Colonic mucosa (tissue), 4 donors: ENCODE results near the gene MIEF2. TPM values are rescaled to one million over a fixed set of nuclear protein-coding genes. Genes with fewer than 3 reads are reported as not detected.

ENCODE experiments used
- DNase-seq: peaks from one replicate; pipeline ENCODE4 v3.0.0-alpha.2; 2020
- H3K27ac ChIP-seq: fragments of 200-600 bp; one replicate; pipeline ENCODE4 v1.8.0; 2021
- H3K27me3 ChIP-seq: fragments of 200-600 bp; one replicate; pipeline ENCODE4 v1.8.0; 2021
- H3K36me3 ChIP-seq: fragments of 200-600 bp; one replicate; pipeline ENCODE4 v1.8.0; 2021
- H3K4me1 ChIP-seq: fragments of 200-600 bp; one replicate; pipeline ENCODE4 v1.8.0; 2021; ENCODE audit warnings: mild to moderate bottlenecking
- H3K4me3 ChIP-seq: fragments of 200-600 bp; one replicate; pipeline ENCODE4 v1.8.0; 2021
- H3K9ac ChIP-seq, 2 donors: one replicate each; pipeline ENCODE4 v1.7.0; 2013; ENCODE audit warnings: control low read depth in 2 of 2, low read depth in 2 of 2, low read length in 2 of 2
- H3K9me3 ChIP-seq: fragments of 200-600 bp; one replicate; pipeline ENCODE4 v1.8.0; 2021
- CTCF ChIP-seq: fragments of 200-600 bp; IDR thresholded peaks from one replicate; pipeline ENCODE4 v1.8.0; 2022; ENCODE audit warnings: antibody characterized with exemption, mild to moderate bottlenecking
- intact Hi-C: fragments of 100-400 bp; cut with DNase I; formaldehyde crosslinking; loops from one replicate; pipeline ENCODE4 v1.14.1; 2022
- total RNA-seq, 2 donors: library from RNA; stranded (reverse); fragmentation: NEBNext Ultra II Directional in 1 of 2; extraction: Animal tissue kit (Norgen Biotek cat#: 25700) in 1 of 2; gene quantifications; one replicate each; pipeline ENCODE4 v1.2.1, GENCODE V29; 2021
- donor health status: healthy.
- donor health status: DM: no; HTN: no; CAD: no.
- donor health status: DM: no; HTN: no; CAD: no.

MIEF2 gene
- total RNA-seq, 2 donors from 2014 or later, result 13.2 to 15.3 TPM

DNA sequence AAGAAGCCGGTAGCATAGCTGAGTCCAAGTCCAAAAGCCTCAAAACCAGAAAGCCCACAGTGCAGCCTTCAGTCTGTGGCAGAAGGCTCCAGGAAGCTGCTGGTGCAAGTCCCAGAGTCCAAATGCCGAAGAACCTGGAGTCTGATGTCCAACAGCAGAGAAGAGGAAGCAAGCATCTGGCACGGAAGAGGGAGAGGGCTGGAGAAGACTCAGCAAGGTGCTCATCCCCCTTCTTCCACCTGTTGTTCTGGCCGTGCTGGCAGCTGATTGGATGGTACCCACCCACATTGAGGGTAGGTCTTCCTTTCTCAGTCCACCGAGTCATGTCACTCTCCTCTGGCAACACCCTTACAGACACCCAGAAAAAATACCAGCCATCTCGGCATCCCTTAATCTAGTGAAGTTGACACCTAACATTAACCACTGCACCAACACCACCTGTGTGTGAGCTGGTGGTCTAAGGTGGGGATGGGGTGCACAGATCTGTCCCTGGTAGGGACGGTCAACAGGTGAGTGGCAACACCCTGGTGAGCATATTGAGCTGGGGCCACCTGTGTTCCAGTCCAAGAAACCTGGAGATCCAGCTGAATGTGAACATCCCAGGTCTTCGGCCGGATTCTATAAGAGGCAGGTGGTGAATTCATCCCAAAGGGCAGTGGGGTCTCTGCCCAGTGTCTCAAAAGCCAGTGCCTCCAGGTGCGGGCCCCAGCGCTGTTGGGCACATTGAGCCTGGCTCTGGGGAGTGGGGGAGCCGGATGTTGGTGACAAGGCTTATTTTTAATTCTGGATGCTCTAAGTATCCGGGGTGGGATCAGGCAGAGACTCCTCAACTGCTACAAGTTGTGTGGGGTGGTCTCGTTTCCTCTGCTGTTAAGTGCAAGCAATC lies 9.8 kb downstream of the MIEF2 start:
- Histone ChIP-seq H3K27ac (no peak overlapping the region), H3K9me3 (no peaks in the 10 kb centered on the region), H3K4me1 (no peaks in the 10 kb centered on the region), H3K27me3 (no peaks in the 10 kb centered on the region), H3K9ac (no peak overlapping the region), H3K36me3 (no peaks in the 10 kb centered on the region), H3K4me3 (no peak overlapping the region)
- intact Hi-C loops, result no loop called here
- no peak for TF ChIP-seq CTCF
- no peak for DNase-seq

GRCh38 chr17:18277076-18277475 lies 16.6 kb downstream of the MIEF2 start:
- TF ChIP-seq CTCF, result no peak
- Histone ChIP-seq H3K4me1 (no peaks in the 10 kb centered on the region), H3K4me3 (no peak overlapping the region), H3K27me3 (no peaks in the 10 kb centered on the region), H3K27ac (no peak overlapping the region), H3K9ac (no peak overlapping the region), H3K9me3 (no peaks in the 10 kb centered on the region), H3K36me3 (no peaks in the 10 kb centered on the region)
- intact Hi-C loops, result no loop called here
- no peak for DNase-seq

DNA sequence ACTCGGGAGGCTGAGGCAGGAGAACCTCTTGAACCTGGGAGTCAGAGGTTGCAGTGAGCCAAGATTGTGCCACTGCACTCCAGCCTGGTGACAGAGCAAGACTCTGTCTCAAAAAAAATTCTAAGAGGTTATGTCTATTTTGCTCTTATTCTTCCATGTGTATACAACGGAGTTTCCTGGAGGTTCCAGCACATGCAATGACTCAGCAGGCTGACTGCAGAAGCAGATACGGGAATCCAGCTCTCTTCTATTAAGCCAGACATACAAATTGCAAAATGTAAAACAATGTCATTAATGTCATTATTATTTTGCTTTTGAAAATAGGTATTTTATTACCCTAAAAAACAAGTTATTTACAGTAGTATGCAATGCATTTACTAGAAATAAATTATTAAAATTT lies 18.4 kb downstream of the MIEF2 start:
- no peak for DNase-seq
- no peak for TF ChIP-seq CTCF
- intact Hi-C loops, result no loop called here
- H3K27ac ChIP-seq, result no peak overlapping the region
- H3K4me3 ChIP-seq, result no peak overlapping the region
- H3K9ac ChIP-seq, result no peak overlapping the region
- H3K27me3 ChIP-seq, result no peaks in the 10 kb centered on the region
- no peaks in the 10 kb centered on the region for H3K9me3 ChIP-seq
- H3K4me1 ChIP-seq, result no peaks in the 10 kb centered on the region
- H3K36me3 ChIP-seq, result no peaks in the 10 kb centered on the region

DNA sequence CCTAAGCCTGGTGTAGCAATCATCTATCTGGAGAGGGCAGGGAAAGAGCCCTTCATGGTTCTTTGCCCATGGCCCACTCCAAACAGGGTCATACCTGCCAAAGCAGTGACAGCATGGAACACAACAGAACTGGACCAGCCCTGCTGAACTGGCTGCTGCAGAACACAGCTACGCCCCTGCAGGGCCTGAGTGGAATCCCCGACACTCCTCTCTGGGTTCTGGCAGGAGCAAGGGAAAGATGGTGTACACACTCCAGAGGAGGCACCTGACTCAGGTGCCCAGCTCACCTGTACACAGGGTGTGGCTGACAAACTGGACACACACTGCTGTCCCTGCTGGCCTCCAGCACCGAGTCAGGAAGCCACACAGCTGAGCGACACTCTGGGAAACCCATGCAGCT lies 19.8 kb downstream of the MIEF2 start:
- intact Hi-C loops, result no loop called here
- DNase-seq, result no peak
- H3K9ac ChIP-seq, result no peak overlapping the region
- H3K36me3 ChIP-seq, result no peaks in the 10 kb centered on the region
- no peak for TF ChIP-seq CTCF
- H3K27me3 ChIP-seq, result no peaks in the 10 kb centered on the region
- H3K9me3 ChIP-seq, result no peaks in the 10 kb centered on the region
- no peak overlapping the region for H3K27ac ChIP-seq
- H3K4me1 ChIP-seq, result no peaks in the 10 kb centered on the region
- H3K4me3 ChIP-seq, result no peak overlapping the region

DNA sequence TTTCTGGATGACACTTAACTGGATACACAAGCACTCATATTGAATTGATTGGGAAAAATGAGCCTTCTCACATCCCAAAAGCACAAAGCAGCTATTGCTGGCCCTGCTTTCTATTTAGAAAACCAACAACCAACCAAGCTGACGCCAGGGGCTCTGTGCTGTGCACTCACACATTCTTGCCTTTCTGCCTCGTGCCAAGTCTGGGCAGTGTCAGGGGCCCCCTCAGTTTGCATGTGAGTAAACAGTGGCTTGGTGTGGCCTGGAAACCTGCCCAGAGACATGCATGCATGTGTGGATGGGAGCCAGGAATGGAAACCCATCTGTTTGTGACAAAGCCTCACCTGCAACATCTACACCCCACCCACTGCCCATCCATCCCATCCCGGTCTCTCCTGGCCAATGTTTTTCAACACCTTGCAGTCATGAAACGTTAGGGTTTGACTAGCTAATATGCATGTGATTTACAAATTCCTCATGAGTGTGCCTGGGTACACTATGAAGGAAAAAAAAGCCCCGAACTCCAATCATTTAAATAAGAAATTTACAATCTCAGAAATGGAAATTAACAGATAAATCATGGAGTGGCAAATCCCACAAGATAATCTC lies 20.4 kb downstream of the MIEF2 start:
- no peak overlapping the region for H3K27ac ChIP-seq
- DNase-seq, result no peak
- no peaks in the 10 kb centered on the region for H3K9me3 ChIP-seq
- TF ChIP-seq CTCF, result no peak
- H3K36me3 ChIP-seq, result no peaks in the 10 kb centered on the region
- H3K9ac ChIP-seq, result no peak overlapping the region
- H3K27me3 ChIP-seq, result no peaks in the 10 kb centered on the region
- H3K4me3 ChIP-seq, result no peak overlapping the region
- H3K4me1 ChIP-seq, result no peaks in the 10 kb centered on the region
- intact Hi-C loops, result no loop called here
